K562 (cell line): ENCODE data around the gene UAP1.

Experiments used
- CEBPB ChIP-seq: fragments of 450-650 bp; IDR thresholded peaks from 2 replicates; pipeline ENCODE4 v1.6.1; 2016; ENCODE audit warnings: missing genetic modification characterization, missing compliant biosample characterization
- CREM ChIP-seq: IDR thresholded peaks from 2 replicates; pipeline ENCODE4 v1.6.1; 2014; ENCODE audit warnings: antibody characterized with exemption, low read depth
- EGR1 ChIP-seq: fragments of 450-650 bp; conservative IDR thresholded peaks from 2 replicates; pipeline ENCODE4 v1.6.1; 2017; ENCODE audit warnings: mild to moderate bottlenecking
- EP300 ChIP-seq: IDR thresholded peaks from 2 replicates; pipeline ENCODE4 v1.6.1; 2012; ENCODE audit warnings: low read length, improper control_type of control experiment
- KLF16 ChIP-seq: IDR thresholded peaks from 2 replicates; pipeline ENCODE4 v1.6.1; 2016; ENCODE audit warnings: antibody characterized with exemption
- NFE2L1 ChIP-seq: fragments of 450-650 bp; IDR thresholded peaks from 2 replicates; pipeline ENCODE4 v1.6.1; 2016; ENCODE audit warnings: missing genetic modification characterization, low read depth, mild to moderate bottlenecking, missing compliant biosample characterization, moderate library complexity, borderline replicate concordance
- POLR2AphosphoS5 ChIP-seq: IDR thresholded peaks from 2 replicates; pipeline ENCODE4 v1.6.1; 2011; ENCODE audit warnings: mild to moderate bottlenecking, low read depth, low read length, moderate library complexity; ENCODE audit not compliant: control insufficient read depth, insufficient read depth
- ZNF780A ChIP-seq: fragments of 250-450 bp; sonication (Bioruptor Pico); IDR thresholded peaks from 2 replicates; pipeline ENCODE4 v1.5.0; 2021; ENCODE audit warnings: mild to moderate bottlenecking
- TF ChIP-seq, protein P1 (sequence below): fragments of 150-350 bp; conservative IDR thresholded peaks from 2 replicates; pipeline ENCODE4 v1.6.1; 2014; ENCODE audit warnings: low read length
- TF ChIP-seq, protein P2 (sequence below): sonication (generic); formaldehyde crosslinking; IDR thresholded peaks from 2 replicates; pipeline ENCODE4 v1.8.1; 2022; ENCODE audit warnings: missing genetic modification reagents

DNA sequence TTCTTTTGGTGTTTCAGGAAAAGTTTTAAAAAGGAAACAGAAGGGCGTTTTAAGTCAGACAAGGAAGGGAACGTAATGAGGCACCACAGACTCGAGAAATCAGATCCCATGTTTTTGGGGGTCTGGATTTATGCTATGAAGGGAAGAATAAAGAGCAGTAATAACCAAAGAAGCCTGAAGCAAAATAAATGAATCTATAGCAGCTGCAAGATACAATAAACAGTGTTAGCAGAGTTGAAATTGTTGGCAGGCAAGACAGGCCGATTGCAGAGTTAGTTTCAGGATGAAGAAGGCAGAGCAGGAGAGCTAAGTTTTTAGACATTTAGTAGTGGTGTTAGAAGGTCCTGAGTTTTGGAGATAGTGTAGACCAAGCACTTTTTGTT lies 71.2 kb downstream of the UAP1 start:
- TF ChIP-seq, protein P1, sequence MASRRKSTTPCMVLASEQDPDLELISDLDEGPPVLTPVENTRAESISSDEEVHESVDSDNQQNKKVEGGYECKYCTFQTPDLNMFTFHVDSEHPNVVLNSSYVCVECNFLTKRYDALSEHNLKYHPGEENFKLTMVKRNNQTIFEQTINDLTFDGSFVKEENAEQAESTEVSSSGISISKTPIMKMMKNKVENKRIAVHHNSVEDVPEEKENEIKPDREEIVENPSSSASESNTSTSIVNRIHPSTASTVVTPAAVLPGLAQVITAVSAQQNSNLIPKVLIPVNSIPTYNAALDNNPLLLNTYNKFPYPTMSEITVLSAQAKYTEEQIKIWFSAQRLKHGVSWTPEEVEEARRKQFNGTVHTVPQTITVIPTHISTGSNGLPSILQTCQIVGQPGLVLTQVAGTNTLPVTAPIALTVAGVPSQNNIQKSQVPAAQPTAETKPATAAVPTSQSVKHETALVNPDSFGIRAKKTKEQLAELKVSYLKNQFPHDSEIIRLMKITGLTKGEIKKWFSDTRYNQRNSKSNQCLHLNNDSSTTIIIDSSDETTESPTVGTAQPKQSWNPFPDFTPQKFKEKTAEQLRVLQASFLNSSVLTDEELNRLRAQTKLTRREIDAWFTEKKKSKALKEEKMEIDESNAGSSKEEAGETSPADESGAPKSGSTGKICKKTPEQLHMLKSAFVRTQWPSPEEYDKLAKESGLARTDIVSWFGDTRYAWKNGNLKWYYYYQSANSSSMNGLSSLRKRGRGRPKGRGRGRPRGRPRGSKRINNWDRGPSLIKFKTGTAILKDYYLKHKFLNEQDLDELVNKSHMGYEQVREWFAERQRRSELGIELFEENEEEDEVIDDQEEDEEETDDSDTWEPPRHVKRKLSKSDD: no peak
- no peak for TF ChIP-seq NFE2L1 (tag)
- TF ChIP-seq EGR1: no peak
- no peak for TF ChIP-seq POLR2AphosphoS5
- no peak for TF ChIP-seq CEBPB (tag)
- no peak for TF ChIP-seq ZNF780A
- no peak for TF ChIP-seq KLF16
- TF ChIP-seq, protein P2, sequence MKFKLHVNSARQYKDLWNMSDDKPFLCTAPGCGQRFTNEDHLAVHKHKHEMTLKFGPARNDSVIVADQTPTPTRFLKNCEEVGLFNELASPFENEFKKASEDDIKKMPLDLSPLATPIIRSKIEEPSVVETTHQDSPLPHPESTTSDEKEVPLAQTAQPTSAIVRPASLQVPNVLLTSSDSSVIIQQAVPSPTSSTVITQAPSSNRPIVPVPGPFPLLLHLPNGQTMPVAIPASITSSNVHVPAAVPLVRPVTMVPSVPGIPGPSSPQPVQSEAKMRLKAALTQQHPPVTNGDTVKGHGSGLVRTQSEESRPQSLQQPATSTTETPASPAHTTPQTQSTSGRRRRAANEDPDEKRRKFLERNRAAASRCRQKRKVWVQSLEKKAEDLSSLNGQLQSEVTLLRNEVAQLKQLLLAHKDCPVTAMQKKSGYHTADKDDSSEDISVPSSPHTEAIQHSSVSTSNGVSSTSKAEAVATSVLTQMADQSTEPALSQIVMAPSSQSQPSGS (CRISPR knock-in tag): no peak
- no peak for TF ChIP-seq CREM
- TF ChIP-seq EP300: no peak
